Globus pallidus (tissue), 1 donor: ENCODE measurements around the gene XRCC3.
"Not testable (repeated sequence)": the region's sequence is repeated elsewhere in the genome, so short reads cannot be mapped to it uniquely, and the experiment has no call there.

ENCODE experiments used
- DNase-seq: peaks from one replicate; pipeline ENCODE4 v3.0.0-alpha.2; 2015; ENCODE audit warnings: low spot score

Gene XRCC3

DNA sequence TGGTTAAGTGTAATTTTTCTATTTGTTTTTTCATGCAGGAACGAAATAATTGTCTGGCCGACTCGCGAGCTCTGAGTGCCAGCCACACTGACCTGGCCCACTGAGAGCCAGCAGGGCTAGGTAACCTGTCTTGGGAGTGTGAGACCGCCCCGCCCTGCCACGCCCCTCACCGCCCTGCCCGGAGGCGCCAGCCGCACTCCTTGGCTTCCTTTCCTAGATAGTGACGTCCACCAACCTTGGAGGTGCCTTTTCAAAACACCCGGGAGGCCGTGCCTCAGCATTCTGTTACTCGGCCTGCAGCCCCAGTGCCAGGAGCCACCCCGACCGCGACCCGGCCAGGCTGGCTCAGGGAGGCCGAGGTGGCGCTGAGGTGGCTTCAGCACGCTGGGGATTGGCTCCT lies 21.7 kb downstream of the XRCC3 start:
- DNase-seq: no peak

DNA sequence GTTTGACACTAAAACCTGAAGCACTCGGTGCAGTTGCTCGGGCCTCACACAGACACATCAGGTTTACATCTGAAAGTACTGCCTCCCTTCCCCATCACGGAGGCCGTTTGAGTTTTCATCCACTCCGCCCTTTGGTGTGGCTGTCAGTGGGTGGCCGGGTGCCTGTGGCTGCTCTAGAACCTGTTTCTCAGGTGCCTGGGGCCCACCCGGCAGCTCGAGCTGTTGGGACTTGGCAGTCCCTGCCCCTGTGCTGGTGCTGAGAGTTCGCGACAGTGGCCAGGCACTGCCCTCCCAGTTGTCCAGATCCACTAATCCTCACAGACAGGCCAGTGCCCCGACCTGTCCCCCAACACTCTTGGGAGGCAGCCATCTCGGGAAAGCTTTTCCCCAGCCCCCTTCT lies 22.4 kb downstream of the XRCC3 start:
- no peak for DNase-seq

DNA sequence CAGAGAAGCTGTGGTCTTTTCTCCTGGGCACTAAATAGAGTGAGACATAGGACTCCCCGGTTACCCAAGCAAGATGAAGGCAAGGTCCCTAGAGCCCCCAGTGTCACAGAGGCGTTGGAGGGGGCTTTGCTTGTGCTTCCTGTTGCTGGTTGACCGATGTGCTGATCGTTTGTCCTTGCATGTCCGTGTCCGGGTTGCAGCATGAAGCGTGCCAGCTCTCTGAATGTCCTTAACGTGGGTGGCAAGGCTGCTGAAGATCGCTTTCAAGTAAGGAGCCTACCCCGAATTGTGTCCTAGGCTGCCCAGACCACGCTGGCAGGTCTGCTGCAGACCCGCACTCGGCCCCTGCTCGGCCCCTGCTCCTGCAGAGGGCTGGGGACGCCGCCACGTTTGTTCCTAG lies 23.1 kb downstream of the XRCC3 start:
- DNase-seq: no peak

DNA sequence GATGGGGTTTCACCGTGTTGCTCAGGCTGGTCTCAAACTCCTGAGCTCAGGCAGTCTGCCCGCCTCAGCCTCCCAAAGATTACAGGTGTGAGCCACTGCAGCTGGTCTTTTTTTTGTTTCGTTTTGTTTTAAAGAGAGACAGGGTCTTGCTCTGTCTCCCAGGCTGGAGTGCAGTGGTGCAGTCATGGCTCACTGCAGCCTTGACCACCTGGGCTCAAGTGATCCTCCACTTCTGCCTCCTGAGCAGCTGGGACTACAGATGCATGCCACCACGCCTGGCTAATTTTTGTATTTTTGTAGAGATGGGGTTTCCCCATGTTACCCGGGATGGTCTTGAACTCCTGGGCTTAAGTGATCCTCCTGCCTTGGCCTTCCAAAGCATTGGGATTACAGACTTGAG lies 23.6 kb downstream of the XRCC3 start:
- DNase-seq: not testable (repeated sequence)

DNA sequence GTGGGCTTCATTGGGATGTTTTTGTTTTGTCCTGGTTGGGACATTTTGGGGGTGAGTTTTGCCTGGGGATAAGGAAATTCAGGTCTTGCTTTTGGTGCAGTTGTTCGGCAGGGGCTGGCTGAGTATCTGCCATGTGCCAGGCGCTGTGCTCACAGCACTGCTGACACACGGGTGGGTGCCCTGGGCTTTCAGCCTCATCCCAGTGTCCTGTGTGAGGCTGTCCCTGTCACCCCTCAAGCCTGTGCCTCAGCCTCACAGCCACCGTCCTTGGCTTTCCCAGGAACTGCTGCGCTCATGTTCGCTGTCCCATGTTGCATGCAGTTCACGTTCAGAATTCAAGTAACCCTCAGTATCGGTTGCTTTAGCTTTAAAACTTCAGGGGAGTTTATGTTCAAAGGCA lies 24.9 kb downstream of the XRCC3 start:
- DNase-seq: no peak

DNA sequence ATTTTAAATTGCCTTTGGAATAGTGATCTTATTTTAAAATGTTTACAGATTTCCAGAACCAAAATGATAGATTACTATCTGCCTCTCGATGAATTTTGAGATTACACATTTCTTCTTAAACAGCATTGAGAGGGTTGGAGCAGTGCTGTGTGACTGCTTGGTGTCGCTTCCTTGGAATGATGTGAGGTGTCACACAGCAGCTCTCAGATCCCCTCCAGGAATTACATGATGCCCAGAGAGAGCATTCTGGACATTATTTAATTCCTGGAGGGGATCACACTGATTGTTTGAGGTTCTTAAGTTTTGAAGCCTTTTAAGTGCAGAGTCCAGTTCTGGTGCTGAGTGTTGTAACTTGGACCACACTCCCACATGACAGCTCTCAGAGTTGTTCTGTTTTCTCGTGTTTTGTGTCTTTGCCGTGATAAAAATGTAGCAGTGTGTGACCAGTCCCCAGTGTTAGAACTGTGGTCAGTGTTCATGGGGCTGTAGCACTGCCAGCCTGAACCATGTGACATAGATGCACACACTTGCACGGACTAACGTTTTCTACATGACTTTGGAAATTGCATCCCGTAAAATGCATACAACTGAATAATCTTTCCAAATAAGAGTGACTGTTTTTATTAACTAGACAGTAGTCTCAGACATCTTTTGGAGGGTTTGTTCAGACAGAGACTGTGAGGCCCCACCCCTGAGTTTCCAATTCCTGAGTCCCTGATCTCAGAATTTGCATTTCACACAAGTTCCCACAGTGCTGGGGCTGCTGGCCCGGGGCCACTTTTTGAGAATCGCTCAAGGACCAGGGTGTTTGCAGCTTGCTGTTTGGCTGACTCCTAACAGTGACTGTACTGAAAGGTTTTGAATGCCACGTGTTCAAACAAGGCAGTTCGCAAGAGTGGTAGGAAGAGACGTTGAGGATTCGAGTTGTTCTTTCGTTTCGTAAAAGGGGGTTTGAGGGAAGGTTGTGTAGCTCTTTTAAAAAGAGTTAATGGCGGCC lies 26.0 kb downstream of the XRCC3 start:
- peak; percentile 79 for DNase-seq

DNA sequence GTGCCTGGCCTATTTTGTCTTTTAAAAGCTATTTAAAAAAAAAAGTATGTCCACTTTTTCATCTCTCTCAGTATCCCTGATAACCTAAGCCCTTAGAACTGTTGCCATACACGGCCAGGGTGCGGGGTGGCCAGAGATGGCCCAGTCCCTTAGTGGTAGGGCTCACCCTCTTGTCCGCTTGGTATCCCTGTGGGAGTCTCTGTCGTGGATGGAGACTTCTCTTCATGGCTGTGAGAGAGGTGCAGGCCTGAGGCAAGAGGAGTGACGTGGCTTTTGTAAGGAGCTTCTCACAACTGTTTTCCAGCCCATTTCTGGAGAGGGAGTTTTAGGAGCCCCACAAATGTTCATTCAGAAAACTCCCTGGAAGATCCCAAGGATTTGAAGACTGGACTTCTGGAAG lies 26.8 kb downstream of the XRCC3 start:
- no peak for DNase-seq

DNA sequence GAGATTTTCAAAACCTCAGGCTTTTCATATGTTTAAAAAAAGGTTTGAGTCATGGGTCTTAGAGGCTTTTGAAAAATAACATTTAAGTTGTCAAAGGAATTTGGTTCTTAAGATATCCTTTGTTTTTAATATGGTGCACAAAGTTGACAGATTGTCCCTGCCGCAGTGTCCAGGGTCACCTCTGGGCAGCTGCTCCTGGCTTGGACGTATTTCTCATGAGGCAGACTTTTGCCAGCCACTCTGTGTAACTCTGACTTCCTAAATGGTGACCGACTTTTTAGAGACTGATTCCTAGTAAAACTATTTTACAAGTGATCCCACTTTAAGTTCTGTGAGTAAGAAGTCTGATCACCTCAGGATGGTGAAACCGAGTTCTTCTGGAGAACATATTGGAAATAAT lies 27.5 kb downstream of the XRCC3 start:
- DNase-seq: no peak

DNA sequence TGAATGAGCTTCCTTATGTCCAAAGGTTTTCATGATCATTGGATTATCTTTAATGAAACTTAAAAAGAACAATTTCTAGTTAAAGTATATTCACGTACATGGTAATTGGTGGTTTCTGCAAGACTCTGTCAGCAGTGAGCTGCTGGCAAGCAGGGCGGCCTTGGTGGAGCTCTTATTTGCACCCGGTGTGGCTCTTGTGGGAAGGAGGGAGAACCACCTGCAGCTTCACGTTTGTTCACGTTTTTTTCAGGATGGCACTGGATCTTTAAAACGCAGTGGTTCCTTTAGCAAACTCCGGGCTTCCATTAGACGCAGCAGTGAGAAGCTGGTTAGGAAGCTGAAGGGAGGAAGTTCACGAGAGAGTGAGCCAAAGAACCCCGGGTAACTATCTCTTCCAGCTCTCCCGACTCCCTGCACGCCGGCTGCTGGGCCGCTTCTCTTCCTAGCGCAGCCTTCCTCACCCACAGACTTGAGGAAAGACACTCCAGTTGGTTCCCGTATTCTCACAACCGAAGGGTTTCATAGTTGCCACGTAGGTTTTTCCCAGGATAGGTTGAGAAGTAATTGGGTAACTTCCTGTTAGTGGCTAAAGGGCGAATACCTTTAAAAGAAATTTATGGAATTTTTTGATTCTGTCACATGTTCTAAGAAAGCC lies 28.3 kb downstream of the XRCC3 start:
- no peak for DNase-seq

DNA sequence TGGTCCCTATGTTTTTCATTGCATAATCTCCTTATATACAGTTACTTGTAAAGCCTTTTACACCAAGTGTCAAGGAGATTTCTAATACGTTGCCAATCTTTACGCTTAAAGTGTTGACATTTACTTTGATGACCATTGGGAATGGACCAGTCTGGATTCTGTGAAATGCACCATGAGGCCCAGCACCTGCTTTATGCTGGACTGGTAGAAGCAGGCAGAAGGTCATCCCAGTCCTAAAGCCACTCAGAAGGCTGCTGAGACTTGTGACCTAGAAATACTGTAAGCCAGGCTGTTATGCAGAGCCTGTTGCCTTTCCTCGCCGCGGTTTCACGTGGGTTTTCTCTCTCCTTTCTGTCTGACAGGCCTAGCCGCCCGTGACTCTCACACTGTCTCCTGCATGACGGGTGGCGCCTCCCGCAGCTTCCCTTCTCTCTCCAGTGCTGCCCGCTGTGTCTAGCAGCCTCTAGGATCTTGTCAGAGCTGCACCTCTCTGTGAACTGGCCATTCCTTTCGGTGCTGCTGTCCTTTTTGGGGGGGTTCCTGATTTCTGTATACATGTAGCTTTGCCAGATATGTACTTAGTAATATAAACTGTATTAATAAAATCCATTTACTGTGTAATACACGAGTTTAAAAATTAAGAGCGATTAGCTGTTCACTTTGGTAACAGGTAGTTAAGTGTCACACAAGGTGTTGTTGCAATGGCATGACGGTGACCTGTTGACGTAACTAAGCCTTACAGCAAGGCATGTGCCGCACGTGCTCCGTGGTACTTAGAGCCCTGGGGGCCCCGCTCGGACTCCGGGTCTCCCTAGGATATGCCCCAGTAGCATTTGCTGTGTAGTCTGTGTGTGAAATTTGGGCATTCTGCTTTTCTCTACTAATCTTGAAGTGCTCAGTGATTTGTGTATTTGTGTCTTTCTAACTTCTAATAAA lies 29.7 kb downstream of the XRCC3 start:
- no peak for DNase-seq

DNA sequence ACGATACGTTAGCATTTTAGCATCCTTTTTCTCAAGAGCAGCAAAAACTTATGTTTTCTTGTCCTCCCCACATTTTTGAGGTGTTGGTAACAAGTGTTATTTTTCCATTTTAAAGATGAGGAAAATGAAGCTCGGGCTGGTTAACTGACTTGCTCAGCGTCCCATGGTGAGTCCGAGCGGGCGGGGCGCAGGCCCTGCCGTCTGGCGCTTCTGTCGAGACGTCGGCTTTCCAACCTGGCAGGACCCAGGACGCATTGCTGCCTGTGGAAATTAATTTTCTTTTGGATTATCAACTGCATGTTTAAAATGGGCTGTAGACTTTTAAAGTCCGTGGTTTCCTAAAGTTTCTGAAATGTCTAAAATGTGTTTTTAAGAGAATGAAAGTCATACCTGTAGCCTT lies 30.4 kb downstream of the XRCC3 start:
- no peak for DNase-seq

DNA sequence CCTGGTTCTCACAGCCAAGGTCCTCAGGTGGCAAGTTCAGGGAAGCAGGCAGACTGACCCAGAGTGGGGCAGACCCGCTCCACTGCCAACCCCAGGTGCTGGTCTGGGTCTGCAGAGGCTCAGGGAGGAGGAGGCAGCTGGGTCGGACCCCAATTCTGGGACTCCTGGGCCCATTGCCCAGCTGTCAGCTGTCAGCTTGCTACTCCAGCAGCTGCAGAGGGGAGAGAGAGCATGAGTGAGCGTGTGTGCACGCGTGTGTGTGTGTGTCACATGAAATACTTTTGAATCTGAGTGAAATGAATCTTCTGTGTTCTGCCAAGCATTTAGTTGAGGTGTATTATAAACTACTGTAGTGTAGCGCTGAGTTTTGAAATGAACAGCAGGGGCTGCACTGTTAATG lies 30.8 kb downstream of the XRCC3 start:
- DNase-seq: no peak

DNA sequence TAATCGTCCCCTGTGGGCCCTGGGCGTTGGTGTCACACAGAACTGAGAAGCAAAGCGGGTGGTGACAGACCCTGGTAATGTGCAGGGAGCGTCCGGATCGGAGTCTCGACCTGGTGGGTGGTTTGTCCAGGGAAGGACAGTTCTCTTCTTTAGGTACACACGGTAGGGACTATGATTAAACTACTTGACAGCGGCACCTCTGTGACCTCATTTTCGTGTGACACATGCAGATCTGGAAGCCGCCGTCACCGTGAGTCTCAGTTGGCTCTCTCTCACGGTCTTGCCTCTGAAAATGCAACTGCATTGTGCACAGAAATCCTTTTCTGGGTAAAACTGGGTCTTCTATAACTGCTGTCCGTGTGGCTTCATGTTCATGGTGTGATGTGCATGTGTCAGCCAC lies 32.1 kb downstream of the XRCC3 start:
- no peak for DNase-seq

DNA sequence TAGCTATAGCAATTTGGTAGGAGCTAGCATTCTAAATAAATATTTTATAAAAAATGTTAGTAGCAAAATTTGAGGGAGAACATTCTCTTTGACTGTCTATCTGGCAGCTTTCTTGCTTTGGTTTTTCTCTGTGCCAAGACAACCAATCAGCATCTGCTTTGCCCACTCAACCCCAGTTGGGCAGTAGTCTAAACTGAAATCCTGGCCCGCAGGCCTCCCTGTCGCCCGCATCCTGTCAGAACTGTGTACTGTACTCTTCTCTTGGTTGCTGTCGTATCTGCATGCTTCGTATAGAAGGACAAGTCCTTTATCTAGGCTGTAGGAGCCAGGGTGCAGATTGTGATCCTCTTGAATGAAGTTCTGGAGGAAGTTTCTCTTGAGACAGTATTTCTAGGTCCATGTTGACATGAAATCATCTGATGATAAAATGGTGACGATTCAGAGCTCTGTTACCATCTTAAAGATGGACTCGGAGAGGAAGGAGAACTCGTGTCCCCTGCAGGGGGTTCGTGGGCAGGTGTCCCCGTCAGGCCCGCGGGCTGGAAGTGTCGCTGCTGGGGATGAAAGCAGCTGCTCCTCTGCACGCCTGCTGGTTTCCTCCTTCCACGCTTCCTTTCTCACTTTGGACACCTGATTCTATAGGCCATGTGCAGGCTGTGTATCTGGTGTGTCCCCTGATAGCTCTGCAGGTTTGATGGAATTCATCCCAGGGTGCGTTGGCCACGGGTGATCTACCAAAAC lies 34.6 kb downstream of the XRCC3 start:
- DNase-seq: no peak

DNA sequence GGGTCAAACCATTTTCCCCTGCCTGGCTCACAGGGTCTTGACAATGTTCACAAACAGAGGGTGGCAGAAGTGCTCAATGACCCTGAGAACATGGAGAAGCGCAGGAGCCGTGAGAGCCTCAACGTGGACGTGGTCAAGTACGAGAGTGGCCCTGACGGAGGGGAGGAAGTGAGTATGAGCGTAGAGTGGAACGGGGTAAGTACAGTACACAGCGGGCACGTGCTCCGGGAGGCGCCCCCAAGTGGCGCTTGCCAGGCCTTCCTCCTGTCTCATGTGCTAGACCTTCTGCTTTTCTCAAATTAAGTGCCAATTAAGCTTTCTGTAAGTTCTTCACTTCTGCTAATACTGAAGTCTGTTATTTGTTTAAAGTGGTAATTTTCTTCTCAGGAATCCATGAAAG lies 35.9 kb downstream of the XRCC3 start:
- DNase-seq: no peak

DNA sequence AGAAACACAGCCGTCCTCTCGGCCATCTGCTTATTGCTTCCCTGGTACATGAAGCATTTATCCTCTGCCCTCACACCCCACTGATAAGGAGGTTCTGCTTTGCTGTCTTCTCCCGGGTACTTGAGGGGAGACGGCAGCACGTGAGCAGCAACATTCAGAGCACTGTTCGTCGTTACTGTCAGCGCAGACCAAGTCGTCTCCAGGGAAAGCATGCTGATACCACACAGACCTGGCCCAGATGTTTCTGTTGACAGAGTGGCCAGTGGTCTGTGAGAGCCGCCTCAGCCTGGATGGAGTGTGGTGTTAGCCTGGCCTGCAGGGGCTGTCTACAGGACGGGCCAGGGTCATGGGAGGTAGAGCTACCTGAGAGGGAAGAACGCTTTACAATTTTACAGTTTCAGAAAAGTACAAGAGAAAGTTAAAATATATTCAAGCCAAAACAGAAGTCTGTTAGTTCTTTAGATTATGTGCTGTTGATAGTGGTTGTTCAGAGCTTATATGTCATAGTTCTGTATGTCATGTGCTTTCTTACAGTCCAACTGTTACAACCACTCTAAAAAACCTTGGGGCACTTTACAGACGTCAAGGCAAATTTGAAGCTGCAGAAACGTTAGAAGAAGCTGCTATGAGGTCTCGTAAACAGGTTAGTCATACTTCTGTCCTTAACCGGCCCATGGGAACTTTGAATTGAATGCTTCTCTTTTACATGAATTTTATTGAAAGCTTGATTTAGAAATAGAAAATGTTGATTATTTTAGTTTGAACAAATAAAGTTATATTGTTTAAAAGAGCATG lies 38.2 kb downstream of the XRCC3 start:
- DNase-seq: no peak

DNA sequence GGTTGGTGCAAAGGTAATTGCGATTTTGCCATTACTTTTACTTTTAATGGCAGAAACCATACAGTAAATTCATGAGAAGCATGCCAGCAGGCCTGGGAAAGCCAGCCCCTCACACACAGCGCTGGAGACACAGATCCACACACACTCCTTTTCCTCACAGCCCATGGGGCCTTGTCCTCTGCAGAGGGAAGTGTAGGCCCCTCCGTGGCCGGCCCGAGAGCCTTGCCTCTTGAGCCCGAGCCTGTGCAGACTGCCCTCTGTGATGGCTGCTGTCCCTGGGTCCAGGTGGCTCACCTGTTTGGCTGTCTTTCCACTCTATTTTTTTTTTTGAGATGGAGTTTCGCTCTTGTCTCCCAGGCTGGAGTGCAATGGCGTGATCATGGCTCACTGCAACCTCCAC lies 39.3 kb downstream of the XRCC3 start:
- DNase-seq: no peak

DNA sequence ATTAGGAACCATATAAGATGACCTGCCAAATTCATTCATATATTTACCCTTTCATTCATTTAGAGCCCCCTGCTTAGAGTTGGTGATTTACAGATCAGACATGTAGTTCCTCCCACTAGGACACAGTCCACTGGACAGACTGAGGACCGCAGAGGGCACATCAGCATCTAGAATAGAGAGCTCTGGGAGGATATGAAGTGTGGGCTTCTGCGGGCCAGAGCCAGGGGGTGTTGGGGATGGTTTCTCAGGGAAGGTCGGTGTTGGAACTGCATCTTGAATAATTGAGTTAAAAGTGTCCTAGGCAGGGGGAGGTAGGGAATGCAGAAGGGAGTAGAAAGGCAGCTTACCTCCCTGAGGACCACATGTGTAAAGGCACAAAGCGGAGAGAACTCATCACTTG lies 43.3 kb downstream of the XRCC3 start:
- no peak for DNase-seq

DNA sequence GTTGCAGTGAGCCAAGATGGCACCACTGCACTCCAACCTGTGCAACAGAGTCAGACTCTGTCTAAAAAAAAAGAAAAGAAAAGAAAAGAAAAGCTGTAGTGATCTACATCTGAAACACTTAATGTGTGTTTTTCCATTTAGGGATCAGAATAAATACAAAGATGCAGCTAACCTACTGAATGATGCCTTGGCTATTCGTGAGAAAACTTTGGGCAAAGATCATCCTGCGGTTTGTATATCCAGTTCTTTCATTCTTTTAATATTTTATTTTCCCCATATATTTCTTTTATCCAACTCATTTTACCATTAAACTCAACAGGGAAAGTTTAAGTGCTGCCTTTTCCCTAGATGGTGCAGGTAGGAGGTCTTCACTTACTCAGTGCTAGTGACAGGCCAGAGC lies 45.9 kb downstream of the XRCC3 start:
- no peak for DNase-seq

DNA sequence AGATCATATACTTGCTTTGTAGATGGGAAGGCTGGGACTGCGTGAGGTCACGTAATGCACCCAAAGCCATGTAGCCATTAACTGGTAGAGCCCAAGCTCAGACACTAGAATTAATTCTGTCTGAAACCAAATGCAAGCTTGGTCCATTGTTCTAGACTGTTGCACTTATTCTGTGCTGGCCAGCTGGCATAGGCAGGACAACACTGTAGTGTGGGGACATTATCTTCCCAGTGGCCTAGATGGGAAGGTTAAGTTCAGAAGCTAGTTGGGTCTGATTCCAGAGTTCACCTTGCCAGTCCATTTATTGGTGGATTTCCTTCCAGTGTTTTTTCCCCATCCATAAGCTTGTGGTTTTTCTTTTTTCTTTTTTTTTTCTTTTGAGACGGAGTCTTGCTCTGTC lies 47.1 kb downstream of the XRCC3 start:
- DNase-seq: no peak

DNA sequence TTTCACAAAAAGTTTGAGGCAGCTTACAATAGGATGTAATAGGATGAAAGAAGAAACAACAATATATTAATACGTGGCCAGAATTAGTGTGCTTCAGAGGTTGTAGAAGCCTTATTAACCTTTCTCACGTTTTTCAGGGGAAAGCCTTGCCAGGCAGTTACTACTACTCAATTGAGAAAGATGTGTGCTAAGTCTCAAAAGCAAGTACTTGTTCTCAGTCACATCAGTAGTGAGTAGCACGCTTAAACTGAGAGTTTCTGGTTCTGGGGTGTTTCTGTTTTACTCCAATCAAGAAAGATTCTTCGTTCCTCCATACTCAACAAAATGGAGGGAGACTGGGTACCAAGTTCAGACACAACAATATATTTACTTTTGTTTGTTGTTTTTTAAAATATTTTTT lies 47.6 kb downstream of the XRCC3 start:
- DNase-seq: no peak
